Hepatocyte (in vitro differentiated cells): ENCODE measurements around the gene MRPL48. TPM values are rescaled to one million over a fixed set of nuclear protein-coding genes. Genes with fewer than 3 reads are reported as not detected.

Experiments
- DNase-seq: peaks from one replicate; pipeline ENCODE4 v3.0.0-alpha.2; 2016; ENCODE audit warnings: low spot score
- H2AFZ ChIP-seq: fragments of 200-600 bp; sonication (generic); 2 replicates; pipeline ENCODE4 v1.6.0; 2016; ENCODE audit warnings: antibody characterized with exemption, mild to moderate bottlenecking
- H3K27ac ChIP-seq: fragments of 200-600 bp; sonication (generic); 2 replicates; pipeline ENCODE4 v1.5.1; 2016; ENCODE audit warnings: mild to moderate bottlenecking
- H3K27me3 ChIP-seq: fragments of 200-600 bp; sonication (generic); 2 replicates; pipeline ENCODE4 v1.6.1; 2016
- H3K36me3 ChIP-seq: fragments of 200-600 bp; sonication (generic); replicated peaks from 2 replicates; pipeline ENCODE4 v1.5.1; 2016; ENCODE audit warnings: low read depth; ENCODE audit not compliant: insufficient read depth
- H3K4me1 ChIP-seq: fragments of 200-600 bp; sonication (generic); 2 replicates; pipeline ENCODE4 v1.5.1; 2016; ENCODE audit warnings: mild to moderate bottlenecking, moderate library complexity; ENCODE audit not compliant: insufficient read depth
- H3K4me2 ChIP-seq: fragments of 200-600 bp; sonication (generic); 2 replicates; pipeline ENCODE4 v1.6.0; 2016
- H3K4me3 ChIP-seq: fragments of 200-600 bp; sonication (generic); 2 replicates; pipeline ENCODE4 v1.5.1; 2016; ENCODE audit warnings: mild to moderate bottlenecking
- H3K79me2 ChIP-seq: fragments of 200-600 bp; sonication (generic); 2 replicates; pipeline ENCODE4 v1.6.0; 2017; ENCODE audit warnings: mild to moderate bottlenecking
- H3K9me2 ChIP-seq: fragments of 200-600 bp; sonication (generic); replicated peaks from 2 replicates; pipeline ENCODE4 v1.6.0; 2017; ENCODE audit warnings: mild to moderate bottlenecking; ENCODE audit not compliant: insufficient read depth
- H3K9me3 ChIP-seq: fragments of 200-600 bp; sonication (generic); 2 replicates; pipeline ENCODE4 v1.5.1; 2016; ENCODE audit warnings: low read depth, mild to moderate bottlenecking
- H4K20me1 ChIP-seq: fragments of 200-600 bp; sonication (generic); 2 replicates; pipeline ENCODE4 v1.6.0; 2016; ENCODE audit warnings: mild to moderate bottlenecking; ENCODE audit not compliant: insufficient read depth, poor library complexity, severe bottlenecking
- CTCF ChIP-seq: fragments of 200-600 bp; sonication (generic); IDR thresholded peaks from 2 replicates; pipeline ENCODE4 v1.5.1; 2016; ENCODE audit warnings: antibody characterized with exemption, mild to moderate bottlenecking; ENCODE audit not compliant: poor library complexity
- EZH2 ChIP-seq: fragments of 200-600 bp; sonication (generic); IDR thresholded peaks from 2 replicates; pipeline ENCODE4 v1.6.1; 2016; ENCODE audit warnings: antibody characterized with exemption, mild to moderate bottlenecking, borderline replicate concordance
- EZH2phosphoT487 ChIP-seq: fragments of 200-600 bp; sonication (generic); IDR thresholded peaks from one replicate; pipeline ENCODE4 v1.6.1; 2018; ENCODE audit warnings: antibody characterized with exemption, mild to moderate bottlenecking, low read depth, moderate library complexity; ENCODE audit not compliant: unreplicated experiment, severe bottlenecking
- WGBS: methylation state at CpG from one replicate; pipeline ENCODE4 v1.1.6; 2016; ENCODE audit warnings: low lambda C conversion rate; ENCODE audit errors: missing lambda C conversion rate; 5-methylcytosine and 5-hydroxymethylcytosine counted together
- polyA plus RNA-seq: library from polyadenylated mRNA; unstranded; fragments of >200 nt; fragmentation: Nextera tagmentation; extraction: Ambion mirVana; gene quantifications from 2 replicates; pipeline ENCODE4 v1.2.1, GENCODE V29; 2016
- total RNA-seq: library from RNA; depleted of rRNA; stranded (reverse); fragments of >200 nt; gene quantifications from 2 replicates; pipeline ENCODE4 v1.2.3, GENCODE V29; 2014

Gene MRPL48
- total and polyA plus RNA-seq, 2 experiments from 2014 or later = 25.9 to 59.1 TPM

- Histone ChIP-seq H3K27me3 (no peaks in the 10 kb centered on the region), H3K9me3 (no peaks in the 10 kb centered on the region), H3K4me2 (no peak overlapping the region), H2AFZ (no peak overlapping the region), H3K36me3 (no peaks in the 10 kb centered on the region), H4K20me1 (no peaks in the 10 kb centered on the region), H3K27ac (no peak overlapping the region), H3K9me2 (no peaks in the 10 kb centered on the region), H3K4me3 (no peak overlapping the region), H3K79me2 (no peaks in the 10 kb centered on the region), H3K4me1 (no peaks in the 10 kb centered on the region)
- TF ChIP-seq CTCF (no peak), EZH2phosphoT487 (no peak), EZH2 (no peak)
- WGBS = 93% methylated on average over 6 of the region's 6 CpGs
- DNase-seq = no peak
Observed at GRCh38 chr11:73781303-73781702, 6.4 kb upstream of the MRPL48 start.

GRCh38 chr11:73783483-73784020 is 4.1 kb upstream of the MRPL48 start:
- no peaks in the 10 kb centered on the region for H3K9me3 ChIP-seq
- H3K4me1 ChIP-seq = peaks cover 6% of the 10 kb centered on the region
- peak overlapping the region; percentile 30 for H3K27ac ChIP-seq
- H3K4me2 ChIP-seq = no peak overlapping the region
- peaks cover 6% of the 10 kb centered on the region for H3K79me2 ChIP-seq
- H3K27me3 ChIP-seq = no peaks in the 10 kb centered on the region
- H4K20me1 ChIP-seq = no peaks in the 10 kb centered on the region
- no peaks in the 10 kb centered on the region for H3K9me2 ChIP-seq
- no peak overlapping the region for H3K4me3 ChIP-seq
- DNase-seq = no peak
- H2AFZ ChIP-seq = no peak overlapping the region
- TF ChIP-seq EZH2phosphoT487 (no peak), EZH2 (no peak), CTCF (no peak)
- WGBS = 93% methylated on average over 5 of the region's 5 CpGs
- no peaks in the 10 kb centered on the region for H3K36me3 ChIP-seq

GRCh38 chr11:73784080-73784634 is 3.5 kb upstream of the MRPL48 start:
- Histone ChIP-seq H3K4me2 (no peak overlapping the region), H3K27ac (peak overlapping the region; percentile 42), H3K36me3 (no peaks in the 10 kb centered on the region), H3K9me2 (no peaks in the 10 kb centered on the region), H4K20me1 (no peaks in the 10 kb centered on the region), H2AFZ (no peak overlapping the region), H3K9me3 (no peaks in the 10 kb centered on the region), H3K4me1 (peaks cover 11% of the 10 kb centered on the region), H3K4me3 (no peak overlapping the region), H3K27me3 (no peaks in the 10 kb centered on the region), H3K79me2 (peaks cover 12% of the 10 kb centered on the region)
- TF ChIP-seq EZH2phosphoT487 = no peak
- no peak for TF ChIP-seq CTCF
- no peak for TF ChIP-seq EZH2
- WGBS = 83% methylated on average over 6 of the region's 6 CpGs
- peak; percentile 13 for DNase-seq
